Measurements from ENCODE around the gene CA10. TPM values are rescaled to one million over a fixed set of nuclear protein-coding genes. Genes with fewer than 3 reads are reported as not detected.

The CA10 gene
- total RNA-seq, 1 experiment from 2014 or later: 0.46 TPM

DNA sequence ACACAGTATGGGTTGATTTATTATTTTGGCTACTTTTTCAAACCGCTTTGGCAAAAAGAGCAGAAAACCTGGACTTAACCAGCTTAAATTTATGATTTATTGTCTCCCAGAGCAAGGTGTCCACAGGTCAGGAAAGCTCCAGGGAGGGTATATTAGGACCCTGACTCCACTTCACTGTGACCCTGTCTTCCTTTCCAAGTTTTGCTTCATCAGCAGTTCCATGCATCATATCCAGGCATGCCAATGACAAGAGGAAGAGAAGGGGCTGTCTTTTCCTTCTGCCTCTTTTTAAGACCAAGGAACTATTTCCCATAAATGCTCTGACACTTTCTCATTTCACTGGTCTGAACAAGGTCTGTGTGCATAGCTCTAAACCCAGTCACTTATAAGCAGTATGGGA, 316.8 kb downstream of the CA10 start:
- no peak overlapping the region for H3K27ac Mint-ChIP-seq
- no peaks in the 10 kb centered on the region for H3K4me1 Mint-ChIP-seq
- Histone ChIP-seq H2BK5ac (ENCODE audit: insufficient read length, low read length) (no peak overlapping the region), H3K23ac (ENCODE audit: insufficient read length, low read depth, low read length) (no peak overlapping the region), H3T11ph (ENCODE audit: low read length) (no peak overlapping the region), H2BK20ac (ENCODE audit: low read depth, low read length, poor library complexity, severe bottlenecking) (no peak overlapping the region), H2AK5ac (ENCODE audit: insufficient read length, low read length) (no peak overlapping the region), H3K23me2 (ENCODE audit: insufficient read length, low read depth, low read length, poor library complexity, severe bottlenecking) (no peaks in the 10 kb centered on the region), H2BK15ac (ENCODE audit: low read depth, low read length) (no peak overlapping the region), H2BK12ac (ENCODE audit: insufficient read length, low read depth, low read length) (no peak overlapping the region), H4K5ac (ENCODE audit: insufficient read length, low read depth, low read length) (no peak overlapping the region), H3K9ac (ENCODE audit: extremely low read depth, insufficient read length, low read length) (no peak overlapping the region), H3K79me1 (ENCODE audit: insufficient read depth, low read depth, low read length, poor library complexity, severe bottlenecking) (no peaks in the 10 kb centered on the region), H2AFZ (ENCODE audit: low read length) (no peak overlapping the region), H3K27ac (ENCODE audit: insufficient read length, low read depth, low read length) (no peak overlapping the region), H3K4me2 (ENCODE audit: insufficient read depth, insufficient read length, low read length) (no peak overlapping the region), H3K4ac (ENCODE audit: low read depth, low read length) (no peak overlapping the region), H3K4me1 (ENCODE audit: insufficient read depth, low read length) (no peaks in the 10 kb centered on the region), H2BK120ac (ENCODE audit: low read depth, low read length, poor library complexity, severe bottlenecking) (no peak overlapping the region), H3K79me2 (ENCODE audit: insufficient read depth, low read length) (no peaks in the 10 kb centered on the region), H4K8ac (replicated peaks; ENCODE audit: insufficient read length, low read depth, low read length) (no peak overlapping the region), H3K14ac (ENCODE audit: insufficient read depth, low read length) (no peak overlapping the region; the same call in 1 of the 2 replicates), H4K91ac (ENCODE audit: insufficient read length, low read depth, low read length) (no peak overlapping the region), H3K27me3 (ENCODE audit: insufficient read depth, low read length) (no peaks in the 10 kb centered on the region), H3K9me3 (ENCODE audit: control insufficient read depth, low read depth, low read length) (no peaks in the 10 kb centered on the region), H3K18ac (ENCODE audit: insufficient read length, low read depth, low read length) (no peak overlapping the region), H3K56ac (ENCODE audit: insufficient read length, low read depth, low read length) (no peak overlapping the region), H4K20me1 (ENCODE audit: control insufficient read depth, insufficient read depth, insufficient read length) (no peaks in the 10 kb centered on the region)
- H3K9me3 Mint-ChIP-seq: no peaks in the 10 kb centered on the region
- no peak overlapping the region for H3K4me3 Mint-ChIP-seq
- no peaks in the 10 kb centered on the region for H3K36me3 Mint-ChIP-seq (ENCODE audit: insufficient read depth in 1 of 3, low read depth in 3 of 3)
- H3K27me3 Mint-ChIP-seq (ENCODE audit: low read depth): no peaks in the 10 kb centered on the region
- TF ChIP-seq, protein P1, sequence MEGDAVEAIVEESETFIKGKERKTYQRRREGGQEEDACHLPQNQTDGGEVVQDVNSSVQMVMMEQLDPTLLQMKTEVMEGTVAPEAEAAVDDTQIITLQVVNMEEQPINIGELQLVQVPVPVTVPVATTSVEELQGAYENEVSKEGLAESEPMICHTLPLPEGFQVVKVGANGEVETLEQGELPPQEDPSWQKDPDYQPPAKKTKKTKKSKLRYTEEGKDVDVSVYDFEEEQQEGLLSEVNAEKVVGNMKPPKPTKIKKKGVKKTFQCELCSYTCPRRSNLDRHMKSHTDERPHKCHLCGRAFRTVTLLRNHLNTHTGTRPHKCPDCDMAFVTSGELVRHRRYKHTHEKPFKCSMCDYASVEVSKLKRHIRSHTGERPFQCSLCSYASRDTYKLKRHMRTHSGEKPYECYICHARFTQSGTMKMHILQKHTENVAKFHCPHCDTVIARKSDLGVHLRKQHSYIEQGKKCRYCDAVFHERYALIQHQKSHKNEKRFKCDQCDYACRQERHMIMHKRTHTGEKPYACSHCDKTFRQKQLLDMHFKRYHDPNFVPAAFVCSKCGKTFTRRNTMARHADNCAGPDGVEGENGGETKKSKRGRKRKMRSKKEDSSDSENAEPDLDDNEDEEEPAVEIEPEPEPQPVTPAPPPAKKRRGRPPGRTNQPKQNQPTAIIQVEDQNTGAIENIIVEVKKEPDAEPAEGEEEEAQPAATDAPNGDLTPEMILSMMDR (conservative IDR thresholded peaks at IDR 0.05): no peak
- DNase-seq: no peak
- WGBS (ENCODE audit: extremely low coverage, insufficient read length, low lambda C conversion rate): no CpG with 5 or more reads among the region's 1 CpG

Measured in H9 (cell line).